Ovary (tissue), 9 donors: ENCODE measurements around the gene IRF9. TPM values are rescaled to one million over a fixed set of nuclear protein-coding genes. Genes with fewer than 3 reads are reported as not detected.

ENCODE experiments used
- DNase-seq, 5 donors: peaks; one replicate each; pipeline ENCODE4 v3.0.0-alpha.2; 2019 to 2020
- H3K27ac ChIP-seq, 2 donors: fragments of 200-600 bp; one replicate each; pipeline versions ENCODE4 v1.5.1 to v1.8.0; 2019 to 2022
- H3K27me3 ChIP-seq: fragments of 200-600 bp; one replicate; pipeline ENCODE4 v1.8.0; 2022
- H3K36me3 ChIP-seq: fragments of 200-600 bp; sonication (generic); one replicate; pipeline ENCODE4 v1.5.1; 2019
- H3K4me1 ChIP-seq: one replicate; pipeline ENCODE4 v1.8.1; 2013; ENCODE audit warnings: mild to moderate bottlenecking, moderate library complexity; ENCODE audit not compliant: insufficient read depth
- H3K4me3 ChIP-seq: fragments of 200-600 bp; sonication (generic); one replicate; pipeline ENCODE4 v1.5.1; 2017
- H3K9me3 ChIP-seq, 2 donors: fragments of 200-600 bp in 1 of 2; sonication (generic) in 1 of 2; one replicate each; pipeline versions ENCODE4 v1.5.1 to v1.8.1; 2013 to 2019; ENCODE audit warnings: mild to moderate bottlenecking in 1 of 2, moderate library complexity in 1 of 2
- EP300 ChIP-seq: sonication (generic); formaldehyde crosslinking; IDR thresholded peaks from one replicate; pipeline ENCODE4 v1.6.1; 2017; ENCODE audit warnings: antibody characterized with exemption
- POLR2A ChIP-seq: fragments of 450-650 bp; IDR thresholded peaks from one replicate; pipeline ENCODE4 v1.6.1; 2017; ENCODE audit warnings: antibody characterized with exemption, mild to moderate bottlenecking, moderate library complexity
- WGBS, 3 donors: extraction: QIAGEN DNeasy Blood & Tissue Kit in 1 of 3; methylation state at CpG; one replicate each; pipeline versions ENCODE4 v1.1.5 to v1.1.7; 2013 to 2017; 5-methylcytosine and 5-hydroxymethylcytosine counted together
- intact Hi-C, 4 donors: fragments of 100-400 bp; cut with DNase I; formaldehyde crosslinking; loops; one replicate each; pipeline versions ENCODE4 v1.11.0 to v1.15.1; 2022 to 2023
- polyA plus RNA-seq, 2 donors: library from polyadenylated mRNA; stranded (reverse); fragments of 200-250 nt in 1 of 2; fragments of 350-450 nt in 1 of 2; fragmentation: Illumina TruSeq in 1 of 2; extraction: RNeasy Lipid Tissue Mini Kit (QIAGEN cat#74804) in 1 of 2; gene quantifications; one replicate each; pipeline ENCODE4 v1.2.3, GENCODE V29; 2013 to 2014
- total RNA-seq, 7 donors: library from RNA; depleted of rRNA in 2 of 7; stranded (reverse); fragments of >200 nt in 2 of 7; fragmentation: NEBNext Ultra II Directional in 3 of 7; extraction: Animal tissue kit (Norgen Biotek cat#: 25700) in 3 of 7; gene quantifications; one replicate each; pipeline versions ENCODE4 v1.1.0 to v1.2.4, GENCODE V29; 2016 to 2023
- TF ChIP-seq, protein P1 (sequence below), 3 donors: fragments of 450-650 bp in 2 of 3; fragments of 200-600 bp in 1 of 3; IDR thresholded peaks; one replicate each; pipeline versions ENCODE4 v1.5.1 to v1.8.0; 2016 to 2022; ENCODE audit warnings: antibody characterized with exemption in 3 of 3, mild to moderate bottlenecking in 1 of 3
- donor health status: DM: no; HTN: no; CAD: no; lungs with moderate emphysema.
- donor health status: DM: no; HTN: no; CAD: no.
- donor health status: Bipolar disorder and iron deficiency.
- donor health status: DM: yes; HTN: yes; CAD: no.
- donor health status: DM: no; HTN: no; CAD: no.
- donor health status: DM: yes; HTN: yes; CAD: no.

Gene IRF9
- total and polyA plus RNA-seq, 9 donors = 31.6 to 212 (median 80.4) TPM

DNA sequence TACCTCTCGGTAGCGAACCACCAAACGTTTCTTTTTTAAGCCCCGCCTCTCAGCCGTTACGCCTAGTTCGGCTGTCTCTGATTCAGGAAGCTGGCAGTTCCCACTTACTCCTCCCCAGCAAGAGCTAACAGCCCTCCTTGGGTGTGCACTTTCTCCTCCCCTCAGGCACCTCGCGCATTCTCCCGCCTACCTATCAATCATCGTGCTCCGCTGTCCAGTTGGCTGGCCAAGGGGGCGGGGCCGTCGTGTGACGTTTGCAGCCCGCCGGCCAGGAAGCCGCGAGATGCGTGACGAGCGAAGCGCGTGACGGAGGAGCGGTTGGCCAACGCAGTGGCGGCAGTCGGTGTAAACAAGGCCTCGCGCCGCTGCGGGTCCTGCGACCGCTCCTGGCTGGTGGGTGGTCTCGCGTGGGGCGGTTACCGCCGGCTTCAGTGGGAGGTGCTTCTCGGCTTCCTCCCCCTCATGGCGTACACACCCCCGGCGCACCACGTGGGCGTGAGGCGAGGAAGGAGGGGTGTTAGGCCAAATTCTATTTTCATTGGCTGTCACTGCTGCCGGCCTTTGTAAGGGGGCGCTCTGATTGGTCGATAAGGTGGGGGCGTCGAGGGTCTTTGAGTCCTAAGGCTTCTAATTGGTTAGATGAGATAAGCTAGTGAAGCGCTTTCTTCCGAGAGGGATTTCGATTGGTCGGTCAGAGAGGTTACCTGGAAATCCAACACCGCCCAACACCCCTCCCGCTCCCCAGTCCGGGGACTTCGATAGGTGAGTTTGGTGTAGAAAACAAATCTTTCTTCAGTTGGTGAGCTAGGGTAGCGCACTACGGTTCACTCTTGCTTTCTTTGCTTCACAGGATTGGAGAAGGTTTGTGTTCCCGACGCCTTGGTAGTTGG is 46.3 kb upstream of the IRF9 start, which contains the start of the genes DCAF11 and NRL:
DCAF11 (plus strand) TSS at position 246 of the 890 bp plus-strand sequence. CDS start 818 bp downstream, outside the sequence.
NRL (minus strand) TSS at position 418 of the 890 bp plus-strand sequence. CDS start 32,101 bp downstream, outside the sequence.
- TF ChIP-seq POLR2A (peak; percentile 74), EP300 (peak; percentile 98)
- TF ChIP-seq, protein P1, sequence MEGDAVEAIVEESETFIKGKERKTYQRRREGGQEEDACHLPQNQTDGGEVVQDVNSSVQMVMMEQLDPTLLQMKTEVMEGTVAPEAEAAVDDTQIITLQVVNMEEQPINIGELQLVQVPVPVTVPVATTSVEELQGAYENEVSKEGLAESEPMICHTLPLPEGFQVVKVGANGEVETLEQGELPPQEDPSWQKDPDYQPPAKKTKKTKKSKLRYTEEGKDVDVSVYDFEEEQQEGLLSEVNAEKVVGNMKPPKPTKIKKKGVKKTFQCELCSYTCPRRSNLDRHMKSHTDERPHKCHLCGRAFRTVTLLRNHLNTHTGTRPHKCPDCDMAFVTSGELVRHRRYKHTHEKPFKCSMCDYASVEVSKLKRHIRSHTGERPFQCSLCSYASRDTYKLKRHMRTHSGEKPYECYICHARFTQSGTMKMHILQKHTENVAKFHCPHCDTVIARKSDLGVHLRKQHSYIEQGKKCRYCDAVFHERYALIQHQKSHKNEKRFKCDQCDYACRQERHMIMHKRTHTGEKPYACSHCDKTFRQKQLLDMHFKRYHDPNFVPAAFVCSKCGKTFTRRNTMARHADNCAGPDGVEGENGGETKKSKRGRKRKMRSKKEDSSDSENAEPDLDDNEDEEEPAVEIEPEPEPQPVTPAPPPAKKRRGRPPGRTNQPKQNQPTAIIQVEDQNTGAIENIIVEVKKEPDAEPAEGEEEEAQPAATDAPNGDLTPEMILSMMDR (IDR thresholded peaks at IDR 0.05) = no peak
- intact Hi-C loops = loop anchor here in 1 of 4 donors (2.0 kb wide), 1 partner anchor 26 kb away; the partner anchor contains the start of gene EMC9
- Histone ChIP-seq H3K9me3 (no peaks in the 10 kb centered on the region), H3K4me1 (peaks cover 6% of the 10 kb centered on the region), H3K36me3 (peaks cover 8% of the 10 kb centered on the region), H3K27me3 (no peaks in the 10 kb centered on the region), H3K27ac (peak within 1 kb of the TSS; percentile 97 to 100), H3K4me3 (peak within 1 kb of the TSS; percentile 84)
- 0% methylated on average over 65 of the region's 65 CpGs for WGBS, 3 donors
- DNase-seq = peak; percentile 98 to 99 (median 99)

DNA sequence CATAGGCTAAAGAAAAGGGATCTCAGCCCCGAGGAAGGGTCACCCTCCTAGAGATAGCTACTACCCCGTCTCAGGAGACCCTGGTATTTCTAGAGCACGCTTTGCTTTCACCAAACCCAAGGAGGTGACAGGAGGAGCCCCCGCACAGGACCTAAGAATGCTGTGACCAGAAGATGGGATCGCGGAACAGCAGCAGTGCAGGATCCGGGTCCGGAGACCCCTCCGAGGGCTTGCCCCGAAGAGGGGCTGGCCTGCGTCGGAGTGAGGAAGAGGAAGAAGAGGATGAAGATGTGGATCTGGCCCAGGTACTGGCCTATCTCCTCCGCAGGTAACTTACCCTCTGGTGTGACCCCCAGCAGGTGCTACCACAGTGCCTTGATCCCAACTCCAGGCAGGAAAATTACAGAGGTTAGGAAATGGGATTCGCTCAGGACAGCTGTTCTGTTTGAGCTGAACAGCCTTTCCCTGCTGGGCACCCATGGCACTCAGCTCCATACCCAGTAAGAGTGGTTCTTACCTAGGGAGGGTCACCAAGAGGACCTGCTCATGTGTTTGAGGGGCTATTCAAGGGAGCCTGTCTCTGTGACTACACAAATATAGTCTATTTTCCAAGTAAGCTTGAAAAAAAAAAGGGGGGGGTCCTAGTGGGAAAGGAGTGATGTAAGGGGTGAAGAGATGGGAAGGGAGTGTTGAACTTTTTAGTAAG is 45.5 kb upstream of the IRF9 start:
- Histone ChIP-seq H3K9me3 (no peaks in the 10 kb centered on the region), H3K27me3 (no peaks in the 10 kb centered on the region), H3K36me3 (peaks cover 8% of the 10 kb centered on the region), H3K27ac (peak overlapping the region; percentile 43 to 100), H3K4me3 (peak overlapping the region; percentile 84), H3K4me1 (peaks cover 6% of the 10 kb centered on the region)
- no peak for TF ChIP-seq EP300
- TF ChIP-seq, protein P1 (IDR thresholded peaks at IDR 0.05) = no peak
- TF ChIP-seq POLR2A = no peak
- WGBS, 3 donors = 2 to 4% (median 2%) methylated on average over 14 of the region's 14 CpGs
- intact Hi-C loops = loop anchor here in 1 of 4 donors (2.0 kb wide), 1 partner anchor 25 kb away; the partner anchor contains the start of gene EMC9
- DNase-seq = peak in 3 of 5 donors; percentile 38 to 58 (median 56)

DNA sequence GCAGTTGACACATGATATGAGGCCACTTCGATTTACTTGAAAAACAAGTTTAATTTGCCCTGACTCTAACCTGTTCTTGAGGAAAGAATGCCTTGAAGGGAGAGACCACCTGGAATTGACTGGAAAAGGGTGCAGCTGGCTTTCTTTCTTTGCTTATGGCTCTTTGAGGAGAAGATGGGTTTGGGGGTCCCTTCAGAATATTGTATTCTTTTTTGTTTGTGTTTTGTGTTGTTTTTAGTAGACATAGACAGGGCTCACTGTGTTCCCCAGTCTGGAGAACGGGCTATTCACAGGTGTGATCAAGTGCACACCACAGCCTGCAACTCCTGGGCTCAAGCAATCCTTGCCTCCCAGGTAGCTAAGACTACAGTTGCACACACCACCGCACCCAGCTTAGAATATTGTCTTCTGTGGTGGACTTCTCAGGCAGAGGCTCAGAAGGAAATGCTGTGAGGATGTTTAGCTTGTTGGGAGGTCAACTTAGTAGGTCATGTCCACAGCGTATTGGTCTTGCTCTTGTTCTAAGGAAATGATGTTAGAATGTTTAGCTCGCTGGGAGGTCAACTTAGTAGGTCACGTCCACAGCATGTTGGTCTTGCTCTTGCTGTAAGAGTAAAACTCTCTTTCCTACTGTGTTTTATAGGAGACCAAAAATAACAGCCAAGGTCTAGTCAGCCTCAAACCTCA is 44.8 kb upstream of the IRF9 start:
- peak in 1 of 5 donors; percentile 23 for DNase-seq
- Histone ChIP-seq H3K4me1 (peaks cover 6% of the 10 kb centered on the region), H3K27ac (no peak overlapping the region), H3K27me3 (no peaks in the 10 kb centered on the region), H3K36me3 (peaks cover 8% of the 10 kb centered on the region), H3K4me3 (peak overlapping the region; percentile 84), H3K9me3 (no peaks in the 10 kb centered on the region)
- TF ChIP-seq, protein P1 (IDR thresholded peaks at IDR 0.05) = no peak
- TF ChIP-seq POLR2A (no peak), EP300 (no peak)
- intact Hi-C loops = no loop called here
- WGBS, 3 donors = 82 to 88% (median 83%) methylated on average over 6 of the region's 6 CpGs

DNA sequence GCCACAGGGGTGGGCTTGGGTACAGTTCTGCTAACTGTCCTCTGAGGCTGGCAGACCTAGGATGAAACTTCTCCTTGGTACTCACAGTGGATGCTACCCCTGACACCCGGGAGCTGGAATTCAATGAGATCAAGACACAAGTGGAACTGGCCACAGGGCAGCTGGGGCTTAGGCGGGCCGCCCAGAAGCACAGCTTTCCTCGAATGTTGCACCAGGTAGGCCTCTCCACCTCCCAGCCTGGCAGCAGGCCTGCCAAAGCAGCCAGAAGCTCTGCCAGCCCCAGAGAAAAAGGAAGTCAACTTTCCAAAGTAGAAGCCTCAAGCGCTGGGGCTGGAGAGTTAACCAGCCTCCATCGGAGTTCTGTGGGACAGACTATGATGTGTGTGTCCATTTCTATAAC is 43.9 kb upstream of the IRF9 start:
- Histone ChIP-seq H3K4me3 (no peak overlapping the region), H3K36me3 (peaks cover 8% of the 10 kb centered on the region), H3K27ac (no peak overlapping the region), H3K9me3 (no peaks in the 10 kb centered on the region), H3K4me1 (peaks cover 6% of the 10 kb centered on the region), H3K27me3 (no peaks in the 10 kb centered on the region)
- WGBS, 3 donors = 92 to 96% (median 94%) methylated on average over 6 of the region's 6 CpGs
- DNase-seq = peak in 1 of 5 donors; percentile 33
- intact Hi-C loops = no loop called here
- TF ChIP-seq POLR2A = no peak
- no peak for TF ChIP-seq EP300
- TF ChIP-seq, protein P1 (IDR thresholded peaks at IDR 0.05) = no peak
